ENCODE data around the gene USH1C.

The USH1C gene

GRCh38 chr11:17578958-17579357, 34.7 kb upstream of the USH1C start:
- no peaks in the 10 kb centered on the region for H3K36me3 ChIP-seq (ENCODE audit: insufficient read depth, low read length)
- H3K27me3 ChIP-seq (ENCODE audit: control insufficient read depth in 1 of 2, insufficient read depth in 2 of 2, low read length in 2 of 2), result no peaks in the 10 kb centered on the region
- no peak overlapping the region for H3K9ac ChIP-seq (ENCODE audit: low read length)
- no peak overlapping the region for H3K4me3 ChIP-seq (ENCODE audit: low read depth in 1 of 2, low read length in 2 of 2)
- H3K9me3 ChIP-seq (ENCODE audit: low read length), result no peaks in the 10 kb centered on the region
- no peaks in the 10 kb centered on the region for H3K4me1 ChIP-seq (ENCODE audit: insufficient read depth, low read length)
- H3K27ac ChIP-seq (ENCODE audit: low read depth, low read length), result no peak overlapping the region

DNA sequence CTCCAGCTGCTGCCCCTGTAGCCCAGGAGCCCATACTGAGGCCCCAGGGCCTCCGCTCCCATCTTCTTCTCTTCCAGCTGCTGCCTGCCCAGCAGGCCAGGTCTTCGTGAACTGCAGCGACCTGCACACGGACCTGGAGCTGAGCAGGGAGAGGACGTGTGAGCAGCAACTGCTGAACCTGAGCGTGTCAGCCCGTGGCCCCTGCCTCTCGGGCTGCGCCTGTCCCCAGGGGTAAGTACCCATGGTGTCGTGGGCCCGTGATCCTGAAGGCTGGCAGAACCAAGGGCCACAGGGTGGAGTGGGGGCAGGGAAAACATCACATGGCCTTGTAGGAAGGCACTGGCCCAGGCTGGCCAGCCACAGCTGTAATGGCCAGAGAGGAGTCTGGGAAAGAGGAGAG, 34.1 kb upstream of the USH1C start:
- Histone ChIP-seq H3K36me3 (ENCODE audit: insufficient read depth, low read length) (no peaks in the 10 kb centered on the region), H3K4me1 (ENCODE audit: insufficient read depth, low read length) (no peaks in the 10 kb centered on the region), H3K4me3 (ENCODE audit: low read depth in 1 of 2, low read length in 2 of 2) (no peak overlapping the region), H3K27ac (ENCODE audit: low read depth, low read length) (no peak overlapping the region), H3K27me3 (ENCODE audit: control insufficient read depth in 1 of 2, insufficient read depth in 2 of 2, low read length in 2 of 2) (no peaks in the 10 kb centered on the region), H3K9ac (ENCODE audit: low read length) (no peak overlapping the region), H3K9me3 (ENCODE audit: low read length) (no peaks in the 10 kb centered on the region)

GRCh38 chr11:17575431-17576425, 31.5 kb upstream of the USH1C start:
- Histone ChIP-seq H3K27ac (ENCODE audit: low read depth, low read length) (no peak overlapping the region), H3K4me3 (ENCODE audit: low read depth in 1 of 2, low read length in 2 of 2) (no peak overlapping the region), H3K9me3 (ENCODE audit: low read length) (no peaks in the 10 kb centered on the region), H3K4me1 (ENCODE audit: insufficient read depth, low read length) (no peaks in the 10 kb centered on the region), H3K27me3 (ENCODE audit: control insufficient read depth in 1 of 2, insufficient read depth in 2 of 2, low read length in 2 of 2) (no peaks in the 10 kb centered on the region), H3K9ac (ENCODE audit: low read length) (no peak overlapping the region), H3K36me3 (ENCODE audit: insufficient read depth, low read length) (no peaks in the 10 kb centered on the region)

DNA sequence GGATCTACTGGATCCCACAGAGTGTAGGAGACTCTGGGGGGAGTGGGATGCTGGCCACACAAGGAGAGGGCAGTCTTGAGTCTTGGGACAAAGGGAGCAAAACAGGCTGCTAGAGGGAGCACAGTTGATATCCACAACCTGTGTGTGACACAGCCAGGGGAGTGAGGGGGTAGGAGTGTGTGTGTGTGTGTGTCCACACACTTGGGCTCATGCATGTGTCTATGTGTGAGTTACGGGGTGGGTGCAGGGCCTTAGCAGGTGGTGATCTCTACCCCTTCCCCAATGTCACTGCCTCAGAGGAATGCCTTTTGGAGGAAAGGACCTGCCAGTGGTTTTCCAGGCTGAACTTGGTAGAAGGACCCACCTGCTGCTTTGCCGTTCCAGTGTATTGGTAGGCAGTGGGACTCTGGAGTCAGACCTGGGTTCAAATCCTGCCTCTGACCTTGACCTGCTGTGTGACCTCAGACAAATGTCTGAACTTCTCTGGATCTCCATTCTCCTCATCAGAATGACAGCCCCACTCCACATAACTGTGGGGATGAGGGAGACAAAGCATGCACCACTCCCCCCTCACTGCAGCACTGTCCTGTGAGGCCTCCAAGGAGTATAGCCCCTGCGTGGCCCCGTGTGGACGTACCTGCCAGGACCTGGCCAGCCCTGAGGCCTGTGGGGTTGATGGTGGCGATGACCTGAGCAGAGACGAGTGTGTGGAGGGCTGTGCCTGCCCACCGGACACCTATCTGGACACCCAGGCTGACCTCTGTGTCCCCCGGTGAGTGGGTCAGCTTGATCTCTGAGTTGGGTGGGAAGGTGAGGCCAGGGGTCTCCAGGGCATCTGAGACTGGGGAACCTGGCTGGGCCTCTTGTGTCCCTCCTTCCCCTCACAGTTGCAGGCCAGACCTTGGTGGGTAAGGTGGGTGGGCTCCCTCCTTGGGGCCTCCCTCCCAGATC, 30.2 kb upstream of the USH1C start:
- Histone ChIP-seq H3K9me3 (ENCODE audit: low read length) (no peaks in the 10 kb centered on the region), H3K27me3 (ENCODE audit: control insufficient read depth in 1 of 2, insufficient read depth in 2 of 2, low read length in 2 of 2) (no peaks in the 10 kb centered on the region), H3K4me3 (ENCODE audit: low read depth in 1 of 2, low read length in 2 of 2) (no peak overlapping the region)

DNA sequence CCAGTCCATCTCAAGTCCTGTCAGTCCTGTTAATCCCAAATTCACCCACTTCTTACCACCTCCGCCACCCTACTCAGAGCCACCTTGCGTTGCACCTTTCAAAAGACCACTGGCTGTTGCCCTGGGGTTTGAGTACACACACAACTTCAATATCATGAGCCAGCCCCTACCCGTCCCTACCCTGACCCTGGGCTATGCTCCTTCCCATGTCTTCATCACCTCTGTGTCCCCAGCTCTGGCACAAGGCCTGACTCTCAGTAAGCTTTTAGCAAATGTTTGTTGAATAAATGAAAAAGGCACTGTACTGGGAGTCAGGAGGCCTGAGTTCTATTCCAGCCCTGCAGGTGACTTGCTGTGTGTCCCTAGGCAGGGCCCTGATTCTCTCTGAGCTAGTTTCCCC, 29.3 kb upstream of the USH1C start:
- Histone ChIP-seq H3K36me3 (ENCODE audit: insufficient read depth, low read length) (no peaks in the 10 kb centered on the region), H3K27me3 (ENCODE audit: control insufficient read depth in 1 of 2, insufficient read depth in 2 of 2, low read length in 2 of 2) (no peaks in the 10 kb centered on the region), H3K4me3 (ENCODE audit: low read depth in 1 of 2, low read length in 2 of 2) (no peak overlapping the region), H3K27ac (ENCODE audit: low read depth, low read length) (no peak overlapping the region), H3K9ac (ENCODE audit: low read length) (no peak overlapping the region), H3K4me1 (ENCODE audit: insufficient read depth, low read length) (no peaks in the 10 kb centered on the region), H3K9me3 (ENCODE audit: low read length) (no peaks in the 10 kb centered on the region)

More for the DNA sequence above, 30.2 kb upstream of the USH1C start:
- no peaks in the 10 kb centered on the region for H3K4me1 ChIP-seq (ENCODE audit: insufficient read depth, low read length)
- H3K9ac ChIP-seq (ENCODE audit: low read length), result no peak overlapping the region
- no peaks in the 10 kb centered on the region for H3K36me3 ChIP-seq (ENCODE audit: insufficient read depth, low read length)
- no peak overlapping the region for H3K27ac ChIP-seq (ENCODE audit: low read depth, low read length)

DNA sequence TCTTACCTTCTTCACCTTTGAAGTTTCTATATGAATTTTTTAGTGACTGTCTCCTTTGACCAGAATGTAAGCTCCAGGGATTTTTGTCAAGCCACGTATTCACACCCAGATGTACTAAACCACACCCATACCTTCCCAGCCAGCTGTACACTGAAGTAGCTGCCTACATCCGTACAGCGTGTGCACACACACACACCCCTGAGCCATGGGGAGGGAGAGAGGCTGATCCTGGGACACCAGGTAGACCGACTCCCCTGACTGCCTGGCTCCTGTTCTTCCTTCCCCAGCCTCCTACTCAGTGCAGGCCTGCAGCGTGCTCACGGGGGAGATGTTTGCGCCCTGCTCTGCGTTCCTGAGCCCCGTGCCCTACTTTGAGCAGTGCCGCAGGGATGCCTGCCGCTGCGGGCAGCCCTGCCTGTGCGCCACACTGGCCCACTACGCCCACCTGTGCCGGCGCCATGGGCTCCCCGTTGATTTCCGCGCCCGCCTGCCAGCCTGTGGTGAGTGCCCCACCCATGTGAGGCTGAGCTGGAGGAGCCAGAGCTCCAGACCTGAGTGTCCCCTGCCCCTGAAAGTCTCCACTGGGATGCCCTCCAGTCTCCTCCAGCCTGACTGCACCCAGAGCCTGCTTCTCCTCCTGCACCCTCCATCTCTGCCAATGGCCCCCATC, 28.7 kb upstream of the USH1C start:
- Histone ChIP-seq H3K27ac (ENCODE audit: low read depth, low read length) (no peak overlapping the region), H3K27me3 (ENCODE audit: control insufficient read depth in 1 of 2, insufficient read depth in 2 of 2, low read length in 2 of 2) (no peaks in the 10 kb centered on the region), H3K9me3 (ENCODE audit: low read length) (no peaks in the 10 kb centered on the region), H3K36me3 (ENCODE audit: insufficient read depth, low read length) (no peaks in the 10 kb centered on the region), H3K9ac (ENCODE audit: low read length) (no peak overlapping the region), H3K4me1 (ENCODE audit: insufficient read depth, low read length) (no peaks in the 10 kb centered on the region), H3K4me3 (ENCODE audit: low read depth in 1 of 2, low read length in 2 of 2) (no peak overlapping the region)

- no peaks in the 10 kb centered on the region for H3K36me3 ChIP-seq (ENCODE audit: insufficient read depth, low read length)
- no peaks in the 10 kb centered on the region for H3K27me3 ChIP-seq (ENCODE audit: control insufficient read depth in 1 of 2, insufficient read depth in 2 of 2, low read length in 2 of 2)
- H3K27ac ChIP-seq (ENCODE audit: low read depth, low read length), result no peak overlapping the region
- no peaks in the 10 kb centered on the region for H3K9me3 ChIP-seq (ENCODE audit: low read length)
- H3K4me3 ChIP-seq (ENCODE audit: low read depth in 1 of 2, low read length in 2 of 2), result no peak overlapping the region
- no peak overlapping the region for H3K9ac ChIP-seq (ENCODE audit: low read length)
- H3K4me1 ChIP-seq (ENCODE audit: insufficient read depth, low read length), result no peaks in the 10 kb centered on the region
Observed at GRCh38 chr11:17572359-17572690, 28.1 kb upstream of the USH1C start.

DNA sequence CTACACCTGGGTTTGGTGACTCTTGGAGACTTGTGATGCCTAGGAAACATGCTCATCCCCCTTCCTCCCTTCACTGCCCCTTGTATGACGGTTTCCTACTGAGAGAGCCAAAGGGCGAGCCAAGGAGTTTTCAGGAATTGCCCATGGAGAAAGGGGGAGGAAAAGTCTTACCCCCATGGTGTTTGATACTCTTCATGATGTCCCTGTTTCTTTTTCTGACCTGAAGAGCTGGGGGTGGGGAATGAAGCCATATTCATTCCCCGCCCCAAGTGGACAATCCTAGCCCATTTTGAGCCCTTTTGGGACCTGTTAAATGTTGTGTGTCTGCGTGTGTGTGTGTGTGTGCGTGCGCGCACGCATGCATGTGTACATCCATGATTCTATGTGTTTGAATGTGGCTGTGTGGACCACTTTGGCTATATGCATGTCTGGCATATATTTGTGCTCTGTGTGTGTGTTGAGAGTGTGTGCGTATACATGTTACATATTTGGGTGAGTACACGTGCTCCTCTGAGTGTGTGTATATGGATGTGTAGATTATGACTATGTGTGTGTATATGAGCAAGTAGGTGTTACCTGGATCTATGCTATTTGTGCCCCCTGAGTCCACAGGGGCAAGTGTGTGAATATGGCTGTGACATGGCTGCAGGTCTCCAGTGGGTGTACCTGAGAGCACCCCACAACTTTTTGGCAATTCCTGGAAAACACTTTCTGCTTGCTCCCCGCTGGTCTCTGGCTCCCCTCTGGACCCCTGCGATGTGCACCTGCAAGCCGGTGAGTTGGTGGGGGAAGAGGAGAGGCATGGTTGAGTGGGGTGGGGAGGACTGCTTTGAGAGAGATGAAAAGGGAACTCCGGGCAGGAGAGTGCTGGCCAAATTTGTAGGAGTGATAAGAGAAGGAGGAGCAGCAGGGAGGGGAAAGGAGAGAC, 27.5 kb upstream of the USH1C start:
- Histone ChIP-seq H3K4me1 (ENCODE audit: insufficient read depth, low read length) (no peaks in the 10 kb centered on the region), H3K27me3 (ENCODE audit: control insufficient read depth in 1 of 2, insufficient read depth in 2 of 2, low read length in 2 of 2) (no peaks in the 10 kb centered on the region), H3K27ac (ENCODE audit: low read depth, low read length) (no peak overlapping the region), H3K9me3 (ENCODE audit: low read length) (no peaks in the 10 kb centered on the region), H3K9ac (ENCODE audit: low read length) (no peak overlapping the region), H3K4me3 (ENCODE audit: low read depth in 1 of 2, low read length in 2 of 2) (no peak overlapping the region), H3K36me3 (ENCODE audit: insufficient read depth, low read length) (no peaks in the 10 kb centered on the region)

DNA sequence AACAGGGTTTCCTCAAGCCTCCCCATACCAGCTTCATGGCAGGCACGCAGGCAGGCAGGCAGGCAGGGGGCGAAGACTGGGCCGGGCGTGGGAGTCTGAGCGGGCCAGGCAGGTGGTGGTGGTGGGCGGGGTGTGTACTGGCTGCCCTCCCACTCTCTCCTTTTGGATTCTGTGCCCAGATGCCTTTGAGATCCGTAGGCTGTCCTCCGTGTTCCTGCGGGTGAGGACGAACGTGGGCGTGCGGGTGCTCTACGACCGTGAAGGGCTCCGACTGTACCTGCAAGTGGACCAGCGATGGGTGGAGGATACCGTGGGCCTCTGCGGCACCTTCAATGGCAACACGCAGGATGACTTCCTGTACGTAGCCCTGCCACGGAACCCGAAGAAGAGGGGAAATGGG, 25.8 kb upstream of the USH1C start:
- no peak overlapping the region for H3K4me3 ChIP-seq (ENCODE audit: low read depth in 1 of 2, low read length in 2 of 2)

DNA sequence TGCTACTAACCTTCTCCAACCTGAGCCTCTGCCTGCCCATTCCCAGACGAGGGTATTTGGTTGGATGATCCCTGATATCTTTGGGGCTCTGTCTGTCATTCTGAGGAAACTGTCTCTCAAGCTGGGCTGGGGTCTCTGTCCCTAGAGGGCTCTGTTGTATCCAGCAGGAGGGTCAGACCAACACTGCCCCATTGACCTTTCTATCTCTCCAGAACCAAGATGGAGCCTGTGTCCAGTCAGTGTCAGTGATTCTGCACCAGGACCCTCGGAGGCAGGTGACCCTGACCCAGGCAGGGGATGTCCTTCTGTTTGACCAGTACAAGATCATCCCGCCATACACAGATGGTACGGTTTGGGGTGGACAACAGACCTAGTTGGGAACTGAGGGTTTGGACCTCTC, 24.7 kb upstream of the USH1C start:
- H3K4me3 ChIP-seq (ENCODE audit: low read depth in 1 of 2, low read length in 2 of 2), result no peak overlapping the region

More for the DNA sequence above, 25.8 kb upstream of the USH1C start:
- Histone ChIP-seq H3K9ac (ENCODE audit: low read length) (no peak overlapping the region), H3K36me3 (ENCODE audit: insufficient read depth, low read length) (no peaks in the 10 kb centered on the region), H3K27me3 (ENCODE audit: control insufficient read depth in 1 of 2, insufficient read depth in 2 of 2, low read length in 2 of 2) (no peaks in the 10 kb centered on the region), H3K4me1 (ENCODE audit: insufficient read depth, low read length) (no peaks in the 10 kb centered on the region), H3K27ac (ENCODE audit: low read depth, low read length) (no peak overlapping the region), H3K9me3 (ENCODE audit: low read length) (no peaks in the 10 kb centered on the region)

More for the DNA sequence above, 24.7 kb upstream of the USH1C start:
- Histone ChIP-seq H3K27me3 (ENCODE audit: control insufficient read depth in 1 of 2, insufficient read depth in 2 of 2, low read length in 2 of 2) (no peaks in the 10 kb centered on the region), H3K4me1 (ENCODE audit: insufficient read depth, low read length) (no peaks in the 10 kb centered on the region), H3K36me3 (ENCODE audit: insufficient read depth, low read length) (no peaks in the 10 kb centered on the region), H3K9ac (ENCODE audit: low read length) (no peak overlapping the region), H3K27ac (ENCODE audit: low read depth, low read length) (no peak overlapping the region), H3K9me3 (ENCODE audit: low read length) (no peaks in the 10 kb centered on the region)

All from muscle layer of colon (tissue), 2 donors.